Measurements from ENCODE around the gene MOG. TPM values are rescaled to one million over a fixed set of nuclear protein-coding genes. Genes with fewer than 3 reads are reported as not detected.
A peak's percentile ranks its signal among the peaks of the same experiment; 100 is the strongest.

MOG gene
- total RNA-seq, 3 donors from 2014 or later: not detected

- DNase-seq (no peak), ATAC-seq (no peak)
- H3K4me3 Mint-ChIP-seq: no peak overlapping the region
- H3K9me3 Mint-ChIP-seq: no peaks in the 10 kb centered on the region
- peaks cover 38% of the 10 kb centered on the region for H3K4me1 Mint-ChIP-seq (ENCODE audit: low read depth)
- H3K36me3 Mint-ChIP-seq (ENCODE audit: insufficient read depth): no peaks in the 10 kb centered on the region
- H3K27me3 Mint-ChIP-seq (ENCODE audit: low read depth): peaks cover 12% of the 10 kb centered on the region
These were observed 26.6 kb upstream of the MOG start for GRCh38 chr6:29630315-29630714.

GRCh38 chr6:29631209-29631810 is 25.6 kb upstream of the MOG start:
- peaks cover 38% of the 10 kb centered on the region for H3K4me1 Mint-ChIP-seq (ENCODE audit: low read depth)
- H3K36me3 Mint-ChIP-seq (ENCODE audit: insufficient read depth): no peaks in the 10 kb centered on the region

GRCh38 chr6:29631860-29632731 is 24.8 kb upstream of the MOG start:
- Mint-ChIP-seq H3K27me3 (ENCODE audit: low read depth) (peaks cover 11% of the 10 kb centered on the region), H3K9me3 (no peaks in the 10 kb centered on the region), H3K4me3 (peak overlapping the region; percentile 87), H3K36me3 (ENCODE audit: insufficient read depth) (no peaks in the 10 kb centered on the region), H3K4me1 (ENCODE audit: low read depth) (peaks cover 37% of the 10 kb centered on the region)
- ATAC-seq (peak; percentile 35 to 39), DNase-seq (peak; percentile 59)

More at GRCh38 chr6:29631209-29631810, 25.6 kb upstream of the MOG start:
- ATAC-seq (no peak), DNase-seq (no peak)
- Mint-ChIP-seq H3K4me3 (peak overlapping the region; percentile 87), H3K9me3 (no peaks in the 10 kb centered on the region), H3K27me3 (ENCODE audit: low read depth) (peaks cover 12% of the 10 kb centered on the region)

GRCh38 chr6:29632789-29633533 is 23.9 kb upstream of the MOG start, which contains the start of gene GABBR1:
TSS of gene GABBR1 (minus strand) at chr6:29633183. CDS start at chr6:29632385, 798 bp downstream.
- Mint-ChIP-seq H3K36me3 (ENCODE audit: insufficient read depth) (no peaks in the 10 kb centered on the region), H3K9me3 (no peaks in the 10 kb centered on the region), H3K4me3 (peak within 1 kb of the TSS; percentile 87), H3K4me1 (ENCODE audit: low read depth) (peaks cover 36% of the 10 kb centered on the region), H3K27me3 (ENCODE audit: low read depth) (peaks cover 10% of the 10 kb centered on the region)
- DNase-seq (peak; percentile 66), ATAC-seq (peak; percentile 80 to 82)

- Mint-ChIP-seq H3K9me3 (no peaks in the 10 kb centered on the region), H3K36me3 (ENCODE audit: insufficient read depth) (no peaks in the 10 kb centered on the region), H3K27me3 (ENCODE audit: low read depth) (peaks cover 10% of the 10 kb centered on the region), H3K4me1 (ENCODE audit: low read depth) (peaks cover 34% of the 10 kb centered on the region), H3K4me3 (peak overlapping the region; percentile 69)
- DNase-seq: no peak
- ATAC-seq: no peak
These were observed 23.4 kb upstream of the MOG start for GRCh38 chr6:29633534-29633905.

- H3K9me3 Mint-ChIP-seq: no peaks in the 10 kb centered on the region
- DNase-seq (no peak), ATAC-seq (no peak)
These were observed 19.6 kb upstream of the MOG start for GRCh38 chr6:29637247-29637646.

GRCh38 chr6:29641430-29642148 is 15.3 kb upstream of the MOG start:
- DNase-seq (no peak), ATAC-seq (peak; percentile 96)
- Mint-ChIP-seq H3K27me3 (ENCODE audit: low read depth) (no peaks in the 10 kb centered on the region), H3K4me1 (ENCODE audit: low read depth) (peaks cover 14% of the 10 kb centered on the region), H3K36me3 (ENCODE audit: insufficient read depth) (no peaks in the 10 kb centered on the region), H3K4me3 (no peak overlapping the region), H3K9me3 (no peaks in the 10 kb centered on the region)

More at GRCh38 chr6:29637247-29637646, 19.6 kb upstream of the MOG start:
- Mint-ChIP-seq H3K4me1 (ENCODE audit: low read depth) (peaks cover 16% of the 10 kb centered on the region), H3K4me3 (no peak overlapping the region), H3K36me3 (ENCODE audit: insufficient read depth) (no peaks in the 10 kb centered on the region), H3K27me3 (ENCODE audit: low read depth) (no peaks in the 10 kb centered on the region)

- Mint-ChIP-seq H3K27me3 (ENCODE audit: low read depth) (no peaks in the 10 kb centered on the region), H3K36me3 (ENCODE audit: insufficient read depth) (no peaks in the 10 kb centered on the region), H3K4me1 (ENCODE audit: low read depth) (peaks cover 10% of the 10 kb centered on the region), H3K4me3 (no peak overlapping the region), H3K9me3 (no peaks in the 10 kb centered on the region)
- ATAC-seq: no peak
- DNase-seq: no peak
These were observed 8.8 kb upstream of the MOG start for GRCh38 chr6:29647927-29648642.

GRCh38 chr6:29649701-29650673 is 6.9 kb upstream of the MOG start:
- H3K9me3 Mint-ChIP-seq: no peaks in the 10 kb centered on the region
- ATAC-seq (peak; percentile 98 to 99), DNase-seq (peak; percentile 98)
- peaks cover 6% of the 10 kb centered on the region for H3K27me3 Mint-ChIP-seq (ENCODE audit: low read depth)
- H3K4me1 Mint-ChIP-seq (ENCODE audit: low read depth): peaks cover 10% of the 10 kb centered on the region
- H3K36me3 Mint-ChIP-seq (ENCODE audit: insufficient read depth): no peaks in the 10 kb centered on the region
- H3K4me3 Mint-ChIP-seq: peak overlapping the region; percentile 93

GRCh38 chr6:29651413-29652197 is 5.3 kb upstream of the MOG start:
- no peaks in the 10 kb centered on the region for H3K36me3 Mint-ChIP-seq (ENCODE audit: insufficient read depth)
- no peak overlapping the region for H3K4me3 Mint-ChIP-seq
- no peaks in the 10 kb centered on the region for H3K9me3 Mint-ChIP-seq
- peaks cover 11% of the 10 kb centered on the region for H3K27me3 Mint-ChIP-seq (ENCODE audit: low read depth)
- DNase-seq (no peak), ATAC-seq (no peak)
- peaks cover 10% of the 10 kb centered on the region for H3K4me1 Mint-ChIP-seq (ENCODE audit: low read depth)

- ATAC-seq (no peak), DNase-seq (no peak)
- Mint-ChIP-seq H3K27me3 (ENCODE audit: low read depth) (peaks cover 13% of the 10 kb centered on the region), H3K4me1 (ENCODE audit: low read depth) (peaks cover 10% of the 10 kb centered on the region), H3K4me3 (no peak overlapping the region), H3K36me3 (ENCODE audit: insufficient read depth) (no peaks in the 10 kb centered on the region), H3K9me3 (no peaks in the 10 kb centered on the region)
These were observed 4.7 kb upstream of the MOG start for GRCh38 chr6:29652198-29652584.

- ATAC-seq (no peak), DNase-seq (peak; percentile 22)
- Mint-ChIP-seq H3K27me3 (ENCODE audit: low read depth) (peaks cover 22% of the 10 kb centered on the region), H3K36me3 (ENCODE audit: insufficient read depth) (no peaks in the 10 kb centered on the region), H3K4me3 (no peak overlapping the region), H3K4me1 (ENCODE audit: low read depth) (peaks cover 10% of the 10 kb centered on the region), H3K9me3 (no peaks in the 10 kb centered on the region)
These were observed 3.3 kb upstream of the MOG start for GRCh38 chr6:29653452-29654038.

Data from activated T-cell treated with anti-CD3 and anti-CD28 coated beads, Interleukin-2, amount 50 U/mL, for 4 hours (primary cell).